PFSK-1 (cell line): ENCODE results near the gene GLB1L.

ENCODE experiments used
- POLR2AphosphoS5 ChIP-seq: IDR thresholded peaks from 2 replicates; pipeline ENCODE4 v1.6.1; 2012; ENCODE audit warnings: low read depth, mild to moderate bottlenecking, control low read depth, low read length, moderate library complexity
- SIN3A ChIP-seq: IDR thresholded peaks from 2 replicates; pipeline ENCODE4 v1.6.1; 2012; ENCODE audit warnings: mild to moderate bottlenecking, low read length, moderate library complexity, borderline replicate concordance; ENCODE audit not compliant: insufficient read depth
- TAF1 ChIP-seq: IDR thresholded peaks from 2 replicates; pipeline ENCODE4 v1.6.1; 2012; ENCODE audit warnings: low read length, control low read depth, borderline replicate concordance; ENCODE audit not compliant: insufficient read depth

DNA sequence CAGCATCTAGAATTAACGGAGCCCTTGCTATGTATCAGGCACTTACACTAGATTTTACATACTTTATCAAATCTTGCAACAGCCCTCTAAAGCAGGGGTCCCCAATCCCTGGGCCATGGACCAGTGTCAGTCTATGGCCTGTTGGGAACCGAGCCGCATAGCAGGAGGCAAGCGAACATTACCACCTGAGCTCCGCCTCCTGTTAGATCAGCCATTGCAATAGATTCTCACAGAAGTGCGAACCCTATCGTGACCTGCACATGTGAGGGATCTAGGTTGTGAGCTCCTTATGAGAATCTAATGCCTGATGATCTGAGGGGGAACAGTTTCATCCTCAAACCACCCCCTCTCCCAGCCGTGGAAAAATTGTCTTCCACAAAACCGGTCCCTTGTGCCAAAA, 47.4 kb upstream of the GLB1L start:
- TF ChIP-seq POLR2AphosphoS5 (no peak), TAF1 (no peak), SIN3A (no peak)
